NOMO-1 (cell line): ENCODE data around the gene TBCD.

Source experiments
- DNase-seq, 2 experiments: peaks; one replicate each; lab custom pipeline; 2025; ENCODE audit not compliant: unreplicated experiment in 2 of 2; lab: John Stamatoyannopoulos, UW

TBCD gene

DNA sequence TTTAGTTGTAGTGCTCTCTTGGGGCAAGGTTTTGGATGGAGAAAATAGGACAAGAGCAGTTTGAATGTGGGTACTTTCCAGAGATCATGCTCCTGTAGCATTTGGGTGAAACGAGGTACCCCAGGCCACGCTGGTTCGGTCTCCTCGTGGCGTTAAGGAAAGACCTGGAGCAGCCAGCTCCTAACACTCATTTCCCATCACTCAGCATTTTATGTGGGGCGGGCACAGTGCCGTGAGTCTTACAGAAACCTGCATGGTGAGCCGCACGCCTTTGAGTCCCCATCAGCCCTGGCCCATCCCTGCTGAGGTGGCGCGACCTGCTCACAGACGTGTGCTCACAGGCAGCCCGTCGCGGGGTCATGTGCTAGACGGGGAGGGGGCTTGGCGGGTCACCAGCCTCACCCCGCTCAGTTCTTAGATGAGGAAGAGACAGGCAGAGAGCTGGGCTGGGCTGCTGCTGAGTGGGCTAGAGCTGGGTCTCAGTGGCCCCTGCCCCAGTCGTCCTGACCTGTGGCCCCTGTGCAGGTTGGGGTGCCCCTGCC is 37.3 kb downstream of the TBCD start:
- DNase-seq = no peak

DNA sequence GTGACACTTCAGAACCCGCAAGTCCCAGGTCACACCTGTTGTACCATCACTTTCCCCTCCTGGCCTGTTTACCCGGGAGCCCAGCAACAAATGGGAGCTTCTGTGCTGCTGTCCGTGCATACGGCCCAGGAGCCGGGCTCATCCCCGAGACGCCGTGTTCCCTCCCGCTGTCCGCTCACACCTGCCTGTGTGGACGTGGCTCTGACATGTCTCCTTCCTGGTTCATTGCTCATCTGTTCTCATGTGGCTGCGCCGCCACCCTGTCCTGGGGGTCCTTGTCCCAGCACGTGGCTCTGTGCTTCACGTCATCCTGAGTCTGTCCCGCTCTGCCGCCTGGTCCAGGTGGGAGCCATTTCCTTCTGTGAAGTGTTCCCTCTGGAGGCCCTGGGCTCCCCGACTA is 37.9 kb downstream of the TBCD start:
- no peak for DNase-seq

DNA sequence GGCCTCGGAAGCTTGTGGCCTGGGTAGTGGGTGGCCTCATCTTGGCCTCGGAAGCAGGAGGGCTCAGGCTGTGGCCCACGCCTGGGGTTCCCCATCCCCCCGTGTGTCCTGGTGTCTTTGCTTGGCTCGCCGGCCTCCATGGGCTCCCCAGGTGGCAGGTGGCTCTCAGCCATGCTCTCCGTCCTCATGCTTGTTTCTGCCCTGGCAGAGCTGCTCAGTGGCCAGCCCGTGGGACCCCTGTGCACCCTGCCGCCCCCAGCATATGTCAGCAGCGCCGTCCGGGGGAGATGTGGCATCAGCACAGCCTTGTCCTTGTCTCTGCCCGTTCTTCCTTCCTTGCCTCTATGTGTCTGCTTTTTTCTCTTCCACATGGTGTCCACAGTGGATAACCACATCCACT is 38.5 kb downstream of the TBCD start:
- DNase-seq = no peak

- no peak for DNase-seq
Observed at GRCh38 chr17:82791532-82791931, 39.7 kb downstream of the TBCD start.

DNA sequence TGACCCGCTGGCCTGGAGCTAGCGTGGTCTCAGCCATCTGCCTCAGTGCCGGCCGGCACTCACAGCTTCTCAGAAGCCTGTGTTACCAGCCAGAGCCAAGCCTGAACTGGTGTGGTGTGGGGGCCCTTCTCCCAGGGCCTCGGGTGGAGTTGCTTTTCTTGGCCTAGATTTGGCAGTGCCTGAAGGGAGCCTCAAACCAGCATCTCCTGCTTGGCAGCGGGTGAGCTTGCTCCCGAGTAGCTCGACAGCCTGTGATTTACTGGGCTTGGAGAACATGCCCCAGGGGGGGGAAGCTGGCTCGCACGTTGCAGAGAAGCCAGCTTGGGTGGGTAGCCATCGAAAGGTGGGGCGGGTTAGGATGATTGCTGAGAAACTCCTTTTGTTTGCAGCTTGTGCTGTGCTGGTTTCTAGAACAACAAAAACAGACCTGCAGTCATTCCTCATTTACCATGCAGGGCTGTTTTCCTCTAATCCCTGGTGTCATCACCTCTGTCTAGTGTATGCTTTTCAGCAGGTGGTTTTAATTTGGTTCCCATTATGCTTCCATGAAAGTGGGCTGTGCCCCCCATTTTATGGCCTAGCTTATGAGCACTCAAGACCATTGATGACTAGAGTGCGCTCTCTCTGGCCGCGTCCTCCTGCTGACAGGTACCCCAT is 42.2 kb downstream of the TBCD start:
- DNase-seq = no peak

DNA sequence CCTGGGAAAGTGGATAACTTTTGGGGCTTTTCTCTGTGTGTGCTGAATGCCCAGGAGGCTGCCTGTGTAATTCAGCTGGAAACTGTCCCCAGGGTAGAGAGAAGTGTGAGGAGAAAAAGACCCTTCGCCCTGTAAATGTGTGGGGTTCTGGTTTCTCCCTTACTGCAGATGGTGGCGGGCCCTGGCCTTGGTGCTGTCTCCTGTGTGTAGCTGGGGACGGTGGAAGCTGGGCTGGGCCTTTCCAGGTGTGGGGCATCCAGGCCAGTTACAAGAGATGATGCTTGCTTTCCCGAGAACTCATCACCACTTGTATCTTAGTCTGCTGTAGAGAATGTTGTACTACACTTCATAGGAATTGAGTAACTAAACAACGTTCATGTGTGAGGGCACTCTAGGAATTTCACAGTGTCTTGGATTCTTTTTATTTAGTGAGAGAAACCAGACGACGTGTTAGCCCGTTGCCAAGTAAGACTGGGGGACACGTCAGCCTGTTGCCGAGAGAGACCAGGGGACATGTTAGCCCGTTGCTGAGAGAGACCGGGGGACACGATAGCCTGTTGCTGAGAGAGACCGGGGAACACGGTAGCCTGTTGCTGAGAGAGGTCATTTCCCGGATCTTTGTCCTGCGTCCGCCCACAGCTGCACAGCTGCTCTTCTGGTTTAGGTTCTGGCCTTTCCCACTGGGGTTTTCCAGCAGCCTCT is 43.1 kb downstream of the TBCD start:
- DNase-seq = no peak

GRCh38 chr17:82795615-82796014 is 43.8 kb downstream of the TBCD start:
- DNase-seq = no peak

DNA sequence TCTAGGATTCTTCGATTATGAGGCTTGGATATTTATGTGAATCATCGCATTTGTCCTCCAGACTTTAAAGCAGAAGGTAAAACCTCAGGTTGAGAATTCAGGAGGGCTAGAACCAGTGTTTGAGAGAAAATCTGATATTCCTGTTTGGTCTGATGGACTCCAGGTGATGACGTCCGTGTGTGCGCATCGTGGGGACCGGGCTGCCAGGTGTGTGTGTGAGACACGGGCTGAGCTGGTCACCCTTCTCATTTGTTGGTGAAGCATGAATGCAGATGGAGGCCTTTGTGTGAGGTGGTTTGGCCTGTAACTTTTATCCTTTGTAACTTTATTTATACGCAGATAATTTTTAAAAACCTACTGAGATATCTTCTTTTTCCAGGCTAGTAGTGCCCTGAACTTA is 45.2 kb downstream of the TBCD start:
- no peak for DNase-seq

DNA sequence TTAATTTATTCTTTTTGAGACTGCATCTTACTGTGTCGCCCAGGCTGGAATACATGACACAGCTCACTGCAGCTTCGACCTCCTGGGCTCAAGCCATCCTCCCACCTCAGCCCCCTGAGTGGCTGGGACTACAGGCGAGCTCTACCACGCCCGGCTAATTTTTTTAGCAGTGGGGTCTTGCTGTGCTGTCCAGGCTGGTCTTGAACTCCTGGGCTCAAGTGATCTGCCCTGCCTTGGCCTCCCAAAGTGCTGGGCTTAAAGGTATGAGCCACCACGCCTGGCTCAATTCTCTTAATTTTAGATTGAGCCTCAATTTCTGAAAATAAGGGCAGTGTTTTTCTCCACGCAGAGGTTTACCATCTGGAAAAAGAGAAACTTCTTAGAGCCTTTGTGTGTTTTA is 46.9 kb downstream of the TBCD start:
- no peak for DNase-seq

- no peak for DNase-seq
Observed at GRCh38 chr17:82799591-82799990, 47.7 kb downstream of the TBCD start.

- no peak for DNase-seq
Observed at GRCh38 chr17:82800885-82801284, 49.0 kb downstream of the TBCD start.

DNA sequence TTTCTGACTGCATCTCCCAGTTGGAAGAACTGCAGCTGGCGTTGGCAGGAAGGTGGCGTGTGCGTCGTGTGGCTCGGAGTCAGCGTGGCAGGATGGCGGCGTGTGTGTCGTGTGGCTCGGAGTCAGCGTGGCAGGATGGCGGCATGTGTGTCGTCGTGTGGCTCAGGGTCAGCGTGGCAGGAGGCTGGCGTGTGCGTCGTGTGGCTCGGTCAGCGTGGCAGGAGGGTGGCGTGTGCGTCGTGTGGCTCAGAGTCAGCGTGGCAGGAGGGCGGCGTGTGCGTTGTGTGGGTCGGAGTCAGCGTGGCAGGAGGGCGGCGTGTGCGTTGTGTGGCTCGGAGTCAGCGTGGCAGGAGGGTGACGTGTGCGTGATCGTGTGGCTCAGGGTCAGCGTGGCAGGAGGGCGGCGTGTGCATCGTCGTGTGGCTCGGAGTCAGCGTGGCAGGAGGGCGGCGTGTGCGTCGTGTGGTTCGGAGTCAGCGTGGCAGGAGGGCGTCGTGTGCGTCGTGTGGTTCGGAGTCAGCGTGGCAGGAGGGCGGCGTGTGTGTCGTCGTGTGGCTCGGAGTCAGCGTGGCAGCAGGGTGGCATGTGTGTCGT is 49.6 kb downstream of the TBCD start:
- no peak for DNase-seq

DNA sequence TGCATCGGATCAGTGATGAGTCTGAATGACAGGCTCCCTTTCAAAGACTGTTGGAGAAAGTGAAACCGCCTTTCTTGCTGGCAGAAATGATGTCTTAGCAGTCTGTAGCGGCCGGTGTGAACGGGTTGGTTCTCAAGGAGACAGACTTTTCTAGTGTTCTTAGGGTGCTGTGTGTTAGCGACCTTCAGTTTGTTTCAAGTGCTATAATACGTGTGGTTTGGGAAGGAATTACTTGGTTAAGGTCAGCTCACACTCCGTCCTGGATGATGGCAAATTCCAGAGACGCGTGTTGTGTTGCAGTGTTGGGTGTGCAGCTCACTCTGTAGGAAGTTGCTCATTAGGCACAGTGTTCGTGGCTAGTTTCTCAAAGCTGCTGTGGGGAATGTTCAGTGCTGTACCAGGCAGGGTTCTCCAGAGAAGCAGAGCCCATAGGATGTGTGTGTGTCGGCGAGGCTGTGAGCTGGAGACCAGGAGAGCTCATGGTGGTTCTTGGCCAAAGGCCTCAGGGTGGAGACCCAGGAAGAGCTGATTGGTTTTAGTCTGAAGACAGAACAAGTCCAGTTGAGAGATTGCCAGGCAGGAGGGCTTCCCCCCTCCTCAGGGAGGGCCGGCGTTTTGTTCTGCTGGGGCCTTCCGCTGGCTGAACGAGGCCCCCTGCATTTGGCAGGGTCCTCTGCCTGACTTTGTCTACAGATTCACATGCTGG is 50.4 kb downstream of the TBCD start:
- DNase-seq = no peak

GRCh38 chr17:82803185-82803584 is 51.3 kb downstream of the TBCD start:
- DNase-seq = no peak

GRCh38 chr17:82803606-82804005 is 51.7 kb downstream of the TBCD start:
- no peak for DNase-seq

DNA sequence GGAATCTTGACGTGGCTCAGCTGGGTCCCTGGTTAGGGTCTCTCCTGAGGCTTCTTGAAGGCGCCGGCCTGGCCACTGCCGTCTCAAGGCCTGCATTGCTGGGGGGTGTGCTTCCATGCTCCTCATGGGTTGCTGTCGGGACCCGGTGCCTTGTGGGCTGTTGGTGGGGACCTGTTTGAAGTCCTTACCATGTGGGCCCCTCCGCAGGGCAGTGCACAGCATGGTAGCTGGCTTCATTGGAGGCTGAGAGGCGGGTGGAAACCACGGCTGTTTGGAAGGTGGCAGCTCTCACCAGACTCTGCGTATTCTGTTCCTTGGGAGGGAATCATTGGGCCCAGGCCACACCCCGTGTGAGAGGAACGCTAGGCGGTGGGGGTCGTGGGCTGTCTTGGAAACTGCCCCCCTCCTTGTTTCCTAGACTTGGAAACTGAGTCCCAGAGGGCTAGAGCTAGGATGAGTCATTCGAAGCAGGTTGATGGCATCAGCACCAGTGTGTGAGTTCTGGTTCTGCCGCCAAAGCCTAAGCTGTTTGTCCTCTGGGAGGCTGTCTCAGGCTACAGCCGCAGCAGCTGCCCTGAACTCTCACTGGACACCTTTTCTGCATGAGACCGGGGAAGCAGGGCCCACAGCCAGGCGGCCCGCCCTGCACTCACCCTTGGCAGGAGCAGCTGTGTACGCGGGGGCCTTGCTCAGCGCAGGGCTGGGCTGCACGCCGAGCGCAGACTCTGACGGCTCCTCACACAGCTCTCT is 52.8 kb downstream of the TBCD start:
- no peak for DNase-seq

- no peak for DNase-seq
Observed at GRCh38 chr17:82805254-82805653, 53.4 kb downstream of the TBCD start.

DNA sequence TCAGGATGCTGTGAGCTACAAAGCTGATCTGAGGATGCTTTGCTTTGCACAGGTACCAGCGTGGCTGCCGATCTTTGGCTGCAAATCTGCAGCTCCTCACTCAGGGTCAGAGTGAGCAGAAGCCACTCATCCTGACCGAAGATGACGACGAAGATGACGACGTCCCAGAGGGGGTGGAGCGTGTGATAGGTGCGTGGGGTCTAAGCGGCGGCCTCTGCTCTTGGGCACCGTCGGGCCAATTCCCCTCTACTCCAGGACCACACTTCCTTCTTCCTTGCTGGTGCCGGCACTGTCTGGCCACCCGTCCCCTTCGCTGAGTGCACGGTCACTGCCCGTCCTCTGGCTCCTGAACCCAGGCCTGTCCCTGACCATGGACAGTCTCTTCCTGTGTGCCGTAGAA is 54.0 kb downstream of the TBCD start:
- no peak for DNase-seq

DNA sequence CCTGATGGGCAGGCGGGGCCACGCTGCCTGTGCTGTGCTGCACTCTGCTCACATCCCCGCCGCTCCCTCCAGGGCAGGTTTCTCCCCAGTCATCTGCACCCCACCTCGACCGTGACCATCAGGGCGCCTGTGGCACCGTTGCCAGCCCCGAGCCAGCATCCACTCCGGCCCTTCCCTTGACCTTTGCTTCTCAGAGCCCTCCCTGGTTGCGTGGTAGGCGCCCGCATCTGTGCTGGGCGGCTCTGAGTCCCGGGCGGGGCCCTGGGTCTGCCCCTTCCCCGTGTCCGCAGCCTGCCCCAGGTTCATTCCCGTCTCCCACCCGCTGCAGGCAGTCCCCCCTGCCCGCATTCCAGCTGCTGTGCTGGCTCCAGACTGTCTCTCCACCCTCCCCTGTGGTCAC is 54.8 kb downstream of the TBCD start:
- no peak for DNase-seq

GRCh38 chr17:82807101-82807500 is 55.2 kb downstream of the TBCD start:
- DNase-seq = no peak

DNA sequence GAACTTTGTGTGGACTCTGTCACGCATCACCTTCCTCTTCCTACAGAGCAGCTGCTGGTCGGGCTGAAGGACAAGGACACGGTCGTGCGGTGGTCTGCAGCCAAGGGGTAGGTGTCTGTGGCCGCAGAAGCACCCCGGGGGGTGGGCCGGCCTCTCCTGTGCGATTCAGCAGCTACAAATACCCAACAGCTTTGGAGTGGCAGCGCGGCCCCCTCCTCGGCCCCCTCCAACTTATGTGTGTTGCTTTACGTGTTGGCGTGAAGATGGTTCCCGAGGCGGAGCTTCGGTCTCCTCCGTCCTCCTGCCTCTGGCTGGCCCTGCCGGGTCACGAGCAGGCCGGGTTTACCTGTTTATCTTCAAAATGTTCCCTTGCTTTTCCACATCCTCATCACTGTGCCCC is 55.7 kb downstream of the TBCD start:
- DNase-seq = no peak
